Central memory CD8-positive, alpha-beta T cell (primary cell): ENCODE measurements around the gene YEATS2.

Source experiments
- ATAC-seq: fragments of 150-1000 bp; cut with Tn5 transposase; replicated peaks from 2 replicates; pipeline ENCODE4 v1.10.0; 2022; ENCODE audit warnings: mild to moderate bottlenecking, moderate FRiP score, moderate number of reproducible peaks; ENCODE audit not compliant: poor library complexity, severe bottlenecking; ENCODE audit errors: extremely low read depth
- DNase-seq, 2 donors: peaks; one replicate each; pipeline ENCODE4 v3.0.0; 2021; ENCODE audit warnings: low spot score in 2 of 2
- H3K27ac Mint-ChIP-seq: one replicate; pipeline ENCODE4 v1.8.0; 2022; ENCODE audit warnings: low read depth, mild to moderate bottlenecking, moderate library complexity, mixed read lengths
- H3K27me3 Mint-ChIP-seq: one replicate; pipeline ENCODE4 v1.8.0; 2022; ENCODE audit warnings: mixed read lengths
- H3K36me3 Mint-ChIP-seq: one replicate; pipeline ENCODE4 v1.8.0; 2022; ENCODE audit warnings: mild to moderate bottlenecking, moderate library complexity, mixed read lengths; ENCODE audit not compliant: insufficient read depth
- H3K4me1 Mint-ChIP-seq: one replicate; pipeline ENCODE4 v1.8.0; 2022; ENCODE audit warnings: mixed read lengths
- H3K4me3 Mint-ChIP-seq: one replicate; pipeline ENCODE4 v1.8.0; 2022; ENCODE audit warnings: mild to moderate bottlenecking, moderate library complexity, mixed read lengths
- H3K9me3 Mint-ChIP-seq: one replicate; pipeline ENCODE4 v1.8.0; 2022; ENCODE audit warnings: mixed read lengths

The YEATS2 gene

DNA sequence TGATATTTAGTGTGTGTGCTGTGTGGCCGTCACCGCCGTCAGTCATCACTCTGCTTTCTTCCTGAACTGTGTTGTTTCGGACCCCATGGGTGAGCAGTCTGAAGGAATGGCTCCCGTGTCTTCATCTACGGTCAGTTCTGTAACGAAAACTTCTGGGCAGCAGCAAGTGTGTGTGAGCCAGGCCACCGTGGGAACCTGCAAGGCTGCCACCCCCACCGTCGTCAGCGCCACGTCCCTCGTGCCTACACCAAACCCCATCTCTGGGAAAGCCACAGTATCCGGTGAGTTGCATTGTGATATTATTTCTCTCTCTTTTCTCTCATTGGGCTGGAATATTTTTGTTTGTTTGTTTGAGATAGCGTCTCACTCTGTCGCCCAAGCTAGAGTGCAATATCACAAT lies 93.1 kb downstream of the YEATS2 start:
- H3K36me3 Mint-ChIP-seq = peaks cover 53% of the 10 kb centered on the region
- no peak overlapping the region for H3K27ac Mint-ChIP-seq
- no peaks in the 10 kb centered on the region for H3K4me1 Mint-ChIP-seq
- H3K9me3 Mint-ChIP-seq = no peaks in the 10 kb centered on the region
- H3K27me3 Mint-ChIP-seq = no peaks in the 10 kb centered on the region
- H3K4me3 Mint-ChIP-seq = no peak overlapping the region
- DNase-seq = no peak
- no peak for ATAC-seq

DNA sequence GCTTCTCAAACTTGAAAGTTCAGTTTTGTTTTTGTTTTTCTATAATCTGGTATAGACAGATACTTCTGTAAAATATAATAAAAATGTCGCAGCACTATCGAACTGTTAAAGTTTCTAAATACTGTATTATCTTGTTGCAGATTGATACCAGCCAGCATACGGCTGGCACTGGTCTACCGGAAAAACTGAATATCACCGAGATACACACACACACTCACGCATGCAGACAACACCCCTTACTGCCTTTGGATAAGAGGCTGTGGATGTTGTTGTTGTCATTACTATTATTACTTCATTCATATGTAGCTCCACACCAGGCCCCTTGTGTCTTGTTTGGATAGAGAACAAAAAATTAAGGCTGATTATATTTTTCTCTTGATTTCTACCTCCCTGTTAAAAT lies 95.4 kb downstream of the YEATS2 start:
- Mint-ChIP-seq H3K27ac (no peak overlapping the region), H3K36me3 (peaks cover 39% of the 10 kb centered on the region), H3K9me3 (no peaks in the 10 kb centered on the region), H3K4me3 (no peak overlapping the region), H3K27me3 (no peaks in the 10 kb centered on the region), H3K4me1 (no peaks in the 10 kb centered on the region)
- ATAC-seq = no peak
- DNase-seq = no peak

DNA sequence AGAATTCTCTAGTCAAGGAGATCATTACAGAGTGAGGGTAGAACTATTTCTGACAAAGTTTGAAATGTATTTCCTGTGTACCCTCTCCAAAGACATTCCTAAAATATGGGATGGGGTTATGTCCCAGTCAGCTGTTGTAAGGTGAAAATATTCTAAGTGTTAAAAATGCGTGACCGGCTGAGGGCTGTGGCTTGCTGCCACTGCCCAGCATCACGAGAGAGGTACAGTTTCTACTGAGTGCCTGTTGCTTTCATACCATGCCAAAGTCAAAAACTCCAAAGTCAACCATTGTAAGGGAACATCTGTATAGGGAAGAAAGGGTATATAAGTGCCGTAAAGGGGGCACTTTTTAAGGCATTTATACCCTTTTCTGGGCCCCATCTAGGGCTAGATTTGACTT lies 96.9 kb downstream of the YEATS2 start:
- no peak overlapping the region for H3K27ac Mint-ChIP-seq
- H3K4me3 Mint-ChIP-seq = no peak overlapping the region
- H3K9me3 Mint-ChIP-seq = no peaks in the 10 kb centered on the region
- DNase-seq = no peak
- H3K27me3 Mint-ChIP-seq = no peaks in the 10 kb centered on the region
- ATAC-seq = no peak
- peaks cover 37% of the 10 kb centered on the region for H3K36me3 Mint-ChIP-seq
- no peaks in the 10 kb centered on the region for H3K4me1 Mint-ChIP-seq

DNA sequence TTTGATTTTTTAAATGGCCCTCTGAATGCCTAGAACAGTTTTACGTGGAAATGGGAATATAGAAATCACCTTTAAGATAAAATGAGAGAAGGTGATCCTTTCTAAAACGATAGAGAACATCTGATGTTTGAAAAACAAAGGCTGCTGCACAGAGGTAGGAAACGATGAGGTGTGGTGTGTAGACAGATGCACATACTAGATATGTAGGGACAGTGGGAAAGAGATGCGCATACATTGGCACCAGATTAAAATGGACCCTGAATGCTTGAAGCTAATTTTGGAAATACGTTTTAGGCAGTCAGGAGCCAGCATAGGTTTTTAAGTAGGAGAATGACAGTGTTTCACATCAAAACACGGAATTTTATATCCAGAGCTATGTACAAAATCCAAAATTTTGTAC lies 98.8 kb downstream of the YEATS2 start:
- no peak overlapping the region for H3K27ac Mint-ChIP-seq
- no peaks in the 10 kb centered on the region for H3K4me1 Mint-ChIP-seq
- H3K4me3 Mint-ChIP-seq = no peak overlapping the region

DNA sequence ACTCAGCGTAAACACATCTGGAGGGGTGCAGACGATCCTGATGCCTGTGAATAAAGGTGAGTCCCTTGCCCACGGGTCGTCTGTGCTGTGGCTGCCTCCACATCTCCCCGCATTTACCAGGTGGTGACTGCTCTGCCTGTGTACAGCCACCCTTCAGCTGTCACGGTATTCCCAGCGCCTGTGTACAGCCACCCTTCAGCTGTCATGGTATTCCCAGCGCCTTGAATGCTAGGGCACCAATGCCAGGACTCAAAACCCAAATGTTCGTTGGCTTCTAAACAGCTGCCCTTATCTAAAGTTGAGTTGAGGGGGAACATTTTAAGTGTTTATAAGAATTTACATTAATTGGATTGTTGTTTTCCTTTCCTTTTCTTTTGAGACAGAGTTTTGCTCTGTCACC lies 100.4 kb downstream of the YEATS2 start:
- H3K27me3 Mint-ChIP-seq = no peaks in the 10 kb centered on the region
- DNase-seq = no peak
- peaks cover 30% of the 10 kb centered on the region for H3K36me3 Mint-ChIP-seq
- no peak overlapping the region for H3K4me3 Mint-ChIP-seq
- H3K4me1 Mint-ChIP-seq = no peaks in the 10 kb centered on the region
- no peaks in the 10 kb centered on the region for H3K9me3 Mint-ChIP-seq
- ATAC-seq = no peak
- no peak overlapping the region for H3K27ac Mint-ChIP-seq

More for the DNA sequence above, 98.8 kb downstream of the YEATS2 start:
- Mint-ChIP-seq H3K9me3 (no peaks in the 10 kb centered on the region), H3K27me3 (no peaks in the 10 kb centered on the region), H3K36me3 (peaks cover 28% of the 10 kb centered on the region)
- no peak for ATAC-seq
- DNase-seq = no peak

DNA sequence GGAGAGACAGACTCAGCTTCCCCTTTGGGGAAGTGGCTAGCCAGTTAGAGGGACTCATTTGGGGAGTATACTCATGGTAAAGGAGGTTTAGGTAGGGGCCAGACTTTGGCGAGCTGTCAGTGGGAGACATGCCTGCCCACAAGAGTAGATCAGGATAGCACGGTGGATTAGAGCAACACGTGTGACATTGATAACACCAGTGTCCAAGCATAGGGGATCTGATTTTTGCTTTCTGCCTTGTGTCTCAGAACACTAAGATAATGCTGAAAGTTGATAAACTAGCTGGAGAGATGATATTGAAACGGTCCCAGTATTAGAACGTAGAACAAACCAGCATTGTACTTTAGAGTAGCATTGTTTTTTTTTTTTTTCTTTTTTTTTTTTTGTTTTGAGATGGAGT lies 101.9 kb downstream of the YEATS2 start:
- Mint-ChIP-seq H3K27me3 (no peaks in the 10 kb centered on the region), H3K27ac (no peak overlapping the region), H3K36me3 (peaks cover 30% of the 10 kb centered on the region), H3K9me3 (no peaks in the 10 kb centered on the region), H3K4me1 (no peaks in the 10 kb centered on the region), H3K4me3 (no peak overlapping the region)
- DNase-seq (no peak), ATAC-seq (no peak)

DNA sequence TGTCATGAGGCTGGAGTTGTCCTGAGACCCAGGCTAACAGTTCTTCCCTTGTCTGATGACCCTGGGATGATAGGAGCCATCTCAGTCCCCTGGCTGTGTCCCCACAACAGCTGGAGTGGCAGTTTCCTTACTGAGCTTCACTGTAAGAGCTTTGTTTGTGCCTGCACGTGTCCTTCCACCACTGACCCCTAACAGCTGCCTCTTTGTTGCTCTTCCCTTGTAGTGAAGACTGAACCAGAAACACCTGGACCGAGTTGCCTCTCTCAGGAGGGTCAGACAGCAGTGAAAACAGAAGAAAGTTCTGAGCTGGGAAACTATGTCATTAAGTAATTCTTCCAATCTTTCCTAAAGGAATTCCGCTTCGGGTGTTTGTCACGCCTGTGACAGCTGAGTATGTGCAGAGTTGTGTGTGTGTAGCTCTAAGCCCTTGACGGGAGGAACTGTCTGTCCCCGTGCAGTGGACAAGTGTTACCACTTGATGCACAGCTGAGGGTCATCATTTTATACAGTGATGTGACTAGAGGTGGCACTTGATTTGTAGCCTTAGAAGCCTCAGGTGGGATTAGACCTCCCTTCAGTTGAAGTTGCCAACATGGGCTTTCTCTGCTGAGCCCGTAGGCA lies 102.8 kb downstream of the YEATS2 start:
- H3K36me3 Mint-ChIP-seq = peaks cover 35% of the 10 kb centered on the region
- H3K27ac Mint-ChIP-seq = no peak overlapping the region
- ATAC-seq (no peak), DNase-seq (no peak)
- no peak overlapping the region for H3K4me3 Mint-ChIP-seq
- no peaks in the 10 kb centered on the region for H3K4me1 Mint-ChIP-seq
- no peaks in the 10 kb centered on the region for H3K9me3 Mint-ChIP-seq
- H3K27me3 Mint-ChIP-seq = no peaks in the 10 kb centered on the region

DNA sequence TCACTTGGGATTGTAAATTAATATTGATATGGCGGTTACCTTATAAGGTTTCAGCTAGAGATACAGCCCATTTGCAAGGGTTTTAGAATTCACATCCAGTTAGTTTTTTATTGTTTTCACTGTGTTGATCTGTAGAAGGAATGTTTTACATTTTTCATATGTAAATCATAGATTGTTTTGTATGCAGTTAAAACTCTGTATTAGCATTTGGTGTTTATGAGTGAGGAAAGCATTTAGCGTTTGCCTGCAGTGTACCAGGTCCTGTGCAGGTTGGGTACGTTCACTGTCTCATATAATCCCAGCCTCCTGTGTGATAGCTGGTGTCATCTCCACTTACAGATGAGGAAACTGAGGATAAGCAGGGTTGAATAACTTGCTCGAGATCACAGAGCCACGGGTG lies 104.0 kb downstream of the YEATS2 start:
- no peaks in the 10 kb centered on the region for H3K4me1 Mint-ChIP-seq
- H3K36me3 Mint-ChIP-seq = peaks cover 37% of the 10 kb centered on the region
- H3K27ac Mint-ChIP-seq = no peak overlapping the region
- H3K9me3 Mint-ChIP-seq = no peaks in the 10 kb centered on the region
- ATAC-seq (no peak), DNase-seq (no peak)
- no peak overlapping the region for H3K4me3 Mint-ChIP-seq
- no peaks in the 10 kb centered on the region for H3K27me3 Mint-ChIP-seq

DNA sequence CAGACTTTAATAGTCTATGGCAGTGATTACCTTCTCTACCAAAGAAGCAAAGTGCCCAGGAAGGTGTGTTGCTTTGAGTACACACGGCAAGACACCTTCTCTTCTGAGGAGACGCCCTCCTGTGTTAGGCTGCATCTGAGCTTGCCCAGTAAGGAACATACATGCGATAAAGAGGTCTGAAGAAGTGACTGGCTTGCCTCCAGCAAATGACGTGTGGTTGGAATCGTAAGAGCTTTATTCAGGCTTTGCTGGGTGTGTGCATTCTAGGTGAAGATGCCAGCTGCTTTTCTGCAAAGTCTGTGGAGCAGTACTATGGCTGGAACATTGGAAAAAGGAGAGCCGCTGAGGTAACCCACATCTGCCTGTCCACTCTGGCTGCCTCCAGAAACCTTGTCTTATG lies 105.4 kb downstream of the YEATS2 start:
- no peak for DNase-seq

DNA sequence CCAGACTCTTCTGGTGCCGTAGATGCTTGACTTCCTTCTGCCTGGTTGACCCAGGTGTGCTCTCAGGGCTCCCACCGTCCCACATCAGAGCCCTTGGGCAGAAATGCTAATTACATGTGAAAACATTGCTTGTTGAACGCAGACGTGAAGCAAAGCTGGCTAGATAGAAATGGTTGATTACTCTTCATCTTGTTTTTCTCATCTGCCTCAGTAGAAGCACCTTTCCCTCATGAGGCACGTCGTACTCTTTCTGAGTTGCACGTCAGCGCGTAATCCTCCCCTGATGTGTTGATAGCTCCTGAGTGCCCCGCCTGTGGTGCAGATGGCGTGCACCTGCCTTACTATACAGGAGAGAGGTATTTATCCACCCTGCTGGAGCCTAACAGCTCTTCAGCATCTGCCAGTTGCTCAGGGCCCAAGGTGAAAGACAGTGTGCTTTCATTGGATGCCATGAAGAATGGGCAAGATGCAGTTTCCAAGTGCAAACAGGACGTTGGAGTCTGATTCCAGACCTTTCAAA lies 109.7 kb downstream of the YEATS2 start:
- no peaks in the 10 kb centered on the region for H3K27me3 Mint-ChIP-seq
- H3K4me1 Mint-ChIP-seq = no peaks in the 10 kb centered on the region
- ATAC-seq = no peak
- H3K27ac Mint-ChIP-seq = no peak overlapping the region
- H3K36me3 Mint-ChIP-seq = peaks cover 44% of the 10 kb centered on the region
- H3K9me3 Mint-ChIP-seq = no peaks in the 10 kb centered on the region
- no peak for DNase-seq
- H3K4me3 Mint-ChIP-seq = no peak overlapping the region

More for the DNA sequence above, 105.4 kb downstream of the YEATS2 start:
- Mint-ChIP-seq H3K27ac (no peak overlapping the region), H3K9me3 (no peaks in the 10 kb centered on the region), H3K36me3 (peaks cover 41% of the 10 kb centered on the region), H3K4me1 (no peaks in the 10 kb centered on the region), H3K27me3 (no peaks in the 10 kb centered on the region), H3K4me3 (no peak overlapping the region)
- no peak for ATAC-seq

DNA sequence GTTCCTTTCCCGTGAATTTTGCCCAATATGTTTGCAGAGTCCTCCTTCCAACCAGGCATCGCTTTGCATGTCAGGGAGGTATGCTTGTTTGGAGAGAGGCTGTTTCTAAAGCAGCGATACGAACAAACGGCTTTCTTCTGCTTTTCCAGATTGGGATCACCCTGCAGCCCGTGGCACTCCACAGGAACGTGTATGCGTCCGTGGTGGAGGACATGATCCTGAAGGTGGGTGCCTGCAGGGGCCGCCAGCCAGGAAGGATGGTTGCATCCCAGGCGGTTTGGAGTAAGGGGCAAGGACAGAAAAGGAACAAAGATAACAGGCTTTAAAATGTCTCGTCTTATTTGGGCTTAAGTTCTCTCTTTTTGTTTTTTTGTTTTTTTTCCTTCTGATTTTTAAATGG lies 110.3 kb downstream of the YEATS2 start:
- Mint-ChIP-seq H3K9me3 (no peaks in the 10 kb centered on the region), H3K27ac (no peak overlapping the region), H3K4me3 (no peak overlapping the region), H3K4me1 (no peaks in the 10 kb centered on the region), H3K27me3 (no peaks in the 10 kb centered on the region), H3K36me3 (peaks cover 43% of the 10 kb centered on the region)
- no peak for DNase-seq
- no peak for ATAC-seq

DNA sequence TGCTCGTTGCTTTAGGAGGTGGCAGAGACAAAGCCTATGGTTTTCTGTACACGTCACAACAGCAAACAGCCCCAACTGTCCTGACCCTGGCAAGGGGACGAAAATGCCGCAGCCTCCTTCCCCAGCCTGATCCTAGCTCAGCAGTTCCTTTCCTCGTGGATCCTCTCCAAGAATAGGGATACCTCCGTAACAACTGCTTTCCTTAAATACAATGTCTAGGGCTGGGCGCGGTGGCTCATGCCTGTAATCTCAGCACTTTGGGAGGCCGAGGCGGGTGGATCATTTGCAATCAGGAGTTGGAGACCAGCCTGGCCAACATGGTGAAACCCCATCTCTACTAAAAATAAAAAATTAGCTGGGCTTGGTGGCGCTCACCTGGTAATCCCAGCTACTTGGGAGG lies 110.8 kb downstream of the YEATS2 start:
- no peak overlapping the region for H3K4me3 Mint-ChIP-seq
- no peak for ATAC-seq
- H3K27ac Mint-ChIP-seq = no peak overlapping the region
- peaks cover 38% of the 10 kb centered on the region for H3K36me3 Mint-ChIP-seq
- no peaks in the 10 kb centered on the region for H3K4me1 Mint-ChIP-seq
- DNase-seq = no peak
- no peaks in the 10 kb centered on the region for H3K9me3 Mint-ChIP-seq
- H3K27me3 Mint-ChIP-seq = no peaks in the 10 kb centered on the region

DNA sequence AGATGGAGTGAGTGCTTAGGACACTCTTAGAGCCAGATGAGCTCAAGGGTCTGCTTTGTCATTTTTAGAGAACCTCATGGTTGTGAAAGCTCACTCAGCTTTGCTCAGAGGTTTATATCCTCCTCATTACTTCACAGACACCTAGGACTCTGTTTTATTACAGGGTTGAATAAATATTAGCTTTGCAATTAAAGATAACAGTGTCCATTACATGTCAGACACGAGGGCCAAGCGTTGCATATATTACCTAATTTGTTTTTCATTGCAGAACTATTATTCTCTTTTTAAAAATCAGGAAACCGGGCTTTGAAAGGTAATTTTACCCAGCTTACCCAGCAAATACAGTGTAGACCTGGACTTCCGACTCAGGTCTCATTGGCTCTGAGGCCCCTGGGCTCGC lies 111.7 kb downstream of the YEATS2 start:
- H3K27me3 Mint-ChIP-seq = no peaks in the 10 kb centered on the region
- no peak overlapping the region for H3K4me3 Mint-ChIP-seq
- H3K9me3 Mint-ChIP-seq = no peaks in the 10 kb centered on the region
- H3K27ac Mint-ChIP-seq = no peak overlapping the region
- DNase-seq = no peak
- peaks cover 2% of the 10 kb centered on the region for H3K4me1 Mint-ChIP-seq
- no peak for ATAC-seq
- peaks cover 34% of the 10 kb centered on the region for H3K36me3 Mint-ChIP-seq
